ENCODE data around the gene POLR3B. TPM values are rescaled to one million over a fixed set of nuclear protein-coding genes. Genes with fewer than 3 reads are reported as not detected.

The POLR3B gene
- total and polyA plus RNA-seq, 2 experiments from 2014 or later: 8.3 to 13.7 TPM

DNA sequence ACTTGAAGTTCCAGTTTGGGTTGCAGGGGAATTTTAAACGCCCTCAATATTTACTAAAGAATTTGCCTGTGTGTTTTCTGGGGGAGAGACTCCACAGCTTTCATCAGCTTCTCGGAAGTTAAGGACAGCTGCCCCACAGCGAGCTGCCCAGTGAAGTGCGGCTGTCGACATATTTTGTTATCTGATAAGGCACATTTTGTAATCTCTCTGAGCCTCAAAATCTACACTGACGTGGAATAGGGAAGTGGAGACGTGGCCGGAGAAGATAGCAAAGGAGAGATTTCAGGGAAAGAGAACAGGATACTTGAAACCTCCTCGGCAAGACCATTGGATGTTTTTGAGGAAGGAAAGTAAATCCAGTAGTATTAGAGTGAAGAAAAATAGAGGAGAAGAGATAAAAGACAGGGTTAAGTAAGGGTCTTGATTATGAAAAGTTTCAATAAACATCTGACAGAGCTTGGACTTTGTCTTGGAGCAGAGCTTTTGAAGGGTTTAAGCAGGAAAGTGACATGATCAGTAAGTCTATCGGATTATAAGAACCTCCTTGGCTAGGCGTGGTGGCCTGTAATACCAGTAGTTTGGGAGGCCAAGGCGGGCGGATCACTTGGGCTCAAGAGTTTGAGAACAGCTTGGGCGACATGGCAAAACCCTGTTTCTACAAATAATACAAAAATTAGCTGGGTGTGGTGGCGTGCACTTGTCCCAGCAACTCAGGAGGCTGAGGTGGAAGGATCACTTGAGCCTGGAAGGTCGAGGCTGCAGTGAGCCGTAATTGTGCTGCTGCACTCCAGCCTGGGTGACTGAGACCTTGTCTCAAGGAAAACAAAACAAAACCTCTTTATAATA is 1.1 kb downstream of the POLR3B start:
- H3K4me3 ChIP-seq: peak overlapping the region; percentile 82
- in situ Hi-C loops (cut with MboI): no loop called here
- peak; percentile 29 for DNase-seq
- peak overlapping the region; percentile 94 for H3K27ac ChIP-seq
- TF ChIP-seq EZH2 (IDR thresholded peaks at IDR 0.05; ENCODE audit: insufficient read depth, poor library complexity, severe bottlenecking): no peak
- TF ChIP-seq EZH2phosphoT487 (IDR thresholded peaks at IDR 0.05; ENCODE audit: insufficient read depth, low read depth): no peak
- peaks cover 23% of the 10 kb centered on the region for H3F3A ChIP-seq (ENCODE audit: insufficient read depth)
- H3K36me3 ChIP-seq (ENCODE audit: low read depth): no peaks in the 10 kb centered on the region
- H3K9ac ChIP-seq: peak overlapping the region; percentile 85
- peaks cover 50% of the 10 kb centered on the region for H3K79me2 ChIP-seq (ENCODE audit: insufficient read depth)
- WGBS, 2 experiments (ENCODE audit: low coverage in 1 of 2, low lambda C conversion rate in 2 of 2, missing lambda C conversion rate in 2 of 2): 31 to 32% methylated on average over 17 of the region's 17 CpGs
- no peaks in the 10 kb centered on the region for H3K9me3 ChIP-seq (ENCODE audit: low read depth)
- H4K20me1 ChIP-seq (ENCODE audit: insufficient read depth): no peaks in the 10 kb centered on the region
- peak overlapping the region; percentile 90 for H2AFZ ChIP-seq
- H3K4me2 ChIP-seq (ENCODE audit: unreplicated experiment): peak overlapping the region; percentile 98
- no peaks in the 10 kb centered on the region for H3K27me3 ChIP-seq (replicated peaks; ENCODE audit: insufficient read depth)
- H3K4me1 ChIP-seq (ENCODE audit: insufficient read depth): peaks cover 7% of the 10 kb centered on the region; the same call in 1 of the 2 replicates
- H3K9me2 ChIP-seq (ENCODE audit: insufficient read depth): no peaks in the 10 kb centered on the region

DNA sequence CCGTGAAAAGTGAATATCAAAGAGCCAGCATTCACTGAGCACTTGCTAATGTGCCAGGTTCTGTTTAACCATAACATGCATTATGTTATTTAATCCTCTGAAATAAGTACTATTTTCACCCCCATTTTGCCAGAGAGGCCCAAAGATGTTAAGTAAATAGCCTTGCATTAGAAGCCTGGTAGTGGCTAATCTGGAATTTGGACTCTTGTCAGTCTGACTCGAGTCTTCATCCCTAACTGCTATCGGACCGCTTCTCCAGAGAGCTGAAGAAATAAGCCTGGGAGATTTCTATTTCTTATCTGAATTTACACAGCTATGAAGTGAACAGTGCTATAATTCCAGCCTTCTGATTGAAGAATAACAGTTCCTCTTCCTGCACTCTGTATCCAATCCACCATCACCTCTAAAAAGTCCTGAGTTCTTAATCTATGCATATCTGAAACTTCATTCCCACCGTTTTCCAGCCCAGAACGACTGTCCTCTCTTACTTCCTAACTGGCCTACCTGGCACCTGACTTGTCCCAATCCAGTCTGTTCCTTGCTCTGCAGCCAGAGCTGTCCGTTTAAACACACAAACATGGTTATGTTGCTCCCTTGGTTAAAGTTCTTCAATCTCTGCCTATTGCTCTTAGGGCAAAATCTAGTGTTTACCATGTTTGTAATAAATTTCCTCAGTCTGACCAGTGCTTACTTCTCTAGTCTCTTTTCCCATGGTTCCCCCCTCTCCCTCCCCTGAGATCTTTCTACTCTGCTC is 2.3 kb downstream of the POLR3B start:
- peaks cover 60% of the 10 kb centered on the region for H3K79me2 ChIP-seq (ENCODE audit: insufficient read depth)
- H3F3A ChIP-seq (ENCODE audit: insufficient read depth): peaks cover 23% of the 10 kb centered on the region
- no peak for TF ChIP-seq EZH2 (IDR thresholded peaks at IDR 0.05; ENCODE audit: insufficient read depth, poor library complexity, severe bottlenecking)
- no peak for TF ChIP-seq EZH2phosphoT487 (IDR thresholded peaks at IDR 0.05; ENCODE audit: insufficient read depth, low read depth)
- H3K9ac ChIP-seq: no peak overlapping the region
- H3K4me3 ChIP-seq: no peak overlapping the region
- H3K9me2 ChIP-seq (ENCODE audit: insufficient read depth): no peaks in the 10 kb centered on the region
- no peaks in the 10 kb centered on the region for H4K20me1 ChIP-seq (ENCODE audit: insufficient read depth)
- 89 to 90% methylated on average over 7 of the region's 7 CpGs for WGBS, 2 experiments (ENCODE audit: low coverage in 1 of 2, low lambda C conversion rate in 2 of 2, missing lambda C conversion rate in 2 of 2)
- H3K9me3 ChIP-seq (ENCODE audit: low read depth): no peaks in the 10 kb centered on the region
- DNase-seq: no peak
- H3K36me3 ChIP-seq (ENCODE audit: low read depth): no peaks in the 10 kb centered on the region
- H3K4me1 ChIP-seq (ENCODE audit: insufficient read depth): peaks cover 7% of the 10 kb centered on the region; the same call in 1 of the 2 replicates
- no peak overlapping the region for H2AFZ ChIP-seq
- H3K27ac ChIP-seq: no peak overlapping the region
- H3K27me3 ChIP-seq (replicated peaks; ENCODE audit: insufficient read depth): no peaks in the 10 kb centered on the region
- no peak overlapping the region for H3K4me2 ChIP-seq (ENCODE audit: unreplicated experiment)
- in situ Hi-C loops (cut with MboI): no loop called here

DNA sequence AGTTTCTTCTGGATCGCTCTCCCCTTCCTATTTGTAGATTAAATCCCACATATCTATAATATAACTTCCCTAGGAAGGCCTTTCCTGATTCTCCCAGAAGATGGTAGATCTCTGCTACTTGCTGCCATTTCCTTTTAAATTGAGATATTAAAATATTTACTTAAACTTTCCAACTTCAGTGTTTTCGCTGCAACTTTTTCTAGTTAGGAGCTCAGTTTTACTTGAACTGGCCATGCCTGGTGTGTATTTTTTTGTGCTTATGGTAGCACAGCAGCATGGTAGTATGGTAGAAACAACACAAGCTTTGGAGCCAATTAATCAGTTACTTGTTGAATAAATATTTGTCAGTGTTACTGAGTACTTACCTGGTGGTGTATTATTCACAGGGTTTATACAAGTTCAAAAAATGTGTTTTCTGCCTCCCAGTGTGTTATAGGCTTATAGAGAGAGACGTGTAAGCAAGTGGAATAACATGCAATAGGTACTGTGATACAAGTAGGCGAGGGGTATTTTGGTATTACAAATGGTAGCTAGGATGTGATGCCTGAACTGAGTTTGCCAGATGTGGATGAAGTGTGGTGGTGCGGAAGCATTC is 2.9 kb downstream of the POLR3B start:
- 97 to 98% methylated on average over 5 of the region's 5 CpGs for WGBS, 2 experiments (ENCODE audit: low coverage in 1 of 2, low lambda C conversion rate in 2 of 2, missing lambda C conversion rate in 2 of 2)
- no peaks in the 10 kb centered on the region for H4K20me1 ChIP-seq (ENCODE audit: insufficient read depth)

DNA sequence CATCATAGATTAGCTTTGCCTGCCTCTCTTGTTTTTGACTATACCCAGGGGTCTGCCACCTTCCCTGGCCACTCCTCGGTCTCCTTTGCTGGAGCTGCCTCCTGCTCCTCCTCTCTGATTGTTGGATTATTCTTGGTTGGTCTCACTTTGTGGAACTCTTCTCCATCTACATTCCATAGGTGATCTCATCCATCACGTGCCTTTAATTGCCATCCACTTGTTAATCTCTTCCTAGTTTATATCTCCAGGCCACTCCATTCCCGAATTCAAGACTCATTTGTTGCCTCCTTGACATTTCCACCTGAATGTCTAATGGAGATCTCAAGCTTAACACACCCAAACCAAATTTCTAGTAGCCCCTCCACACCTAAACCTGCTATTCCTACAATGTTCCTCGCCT is 5.4 kb downstream of the POLR3B start:
- in situ Hi-C loops (cut with MboI): no loop called here
- H3K27me3 ChIP-seq (replicated peaks; ENCODE audit: insufficient read depth): no peaks in the 10 kb centered on the region
- H3F3A ChIP-seq (ENCODE audit: insufficient read depth): peaks cover 15% of the 10 kb centered on the region
- H3K4me2 ChIP-seq (ENCODE audit: unreplicated experiment): no peak overlapping the region
- no peak for DNase-seq
- H3K4me1 ChIP-seq (ENCODE audit: insufficient read depth): peaks cover 7% of the 10 kb centered on the region; the same call in 1 of the 2 replicates
- H3K79me2 ChIP-seq (ENCODE audit: insufficient read depth): peaks cover 60% of the 10 kb centered on the region
- no peak overlapping the region for H2AFZ ChIP-seq
- H3K9ac ChIP-seq: no peak overlapping the region
- TF ChIP-seq EZH2phosphoT487 (IDR thresholded peaks at IDR 0.05; ENCODE audit: insufficient read depth, low read depth): no peak
- no peak for TF ChIP-seq EZH2 (IDR thresholded peaks at IDR 0.05; ENCODE audit: insufficient read depth, poor library complexity, severe bottlenecking)
- 85 to 87% methylated on average over 4 of the region's 4 CpGs for WGBS, 2 experiments (ENCODE audit: low coverage in 1 of 2, low lambda C conversion rate in 2 of 2, missing lambda C conversion rate in 2 of 2)
- H3K4me3 ChIP-seq: no peak overlapping the region
- H4K20me1 ChIP-seq (ENCODE audit: insufficient read depth): no peaks in the 10 kb centered on the region
- no peaks in the 10 kb centered on the region for H3K9me2 ChIP-seq (ENCODE audit: insufficient read depth)
- H3K9me3 ChIP-seq (ENCODE audit: low read depth): no peaks in the 10 kb centered on the region
- no peak overlapping the region for H3K27ac ChIP-seq
- H3K36me3 ChIP-seq (ENCODE audit: low read depth): 0 out of 2 replicates have a peak, but pooled peaks cover 7% of the 10 kb centered on the region

More for the DNA sequence above, 2.9 kb downstream of the POLR3B start:
- Histone ChIP-seq H3K4me2 (ENCODE audit: unreplicated experiment) (no peak overlapping the region), H2AFZ (no peak overlapping the region), H3K36me3 (ENCODE audit: low read depth) (no peaks in the 10 kb centered on the region), H3K9me3 (ENCODE audit: low read depth) (no peaks in the 10 kb centered on the region), H3K9me2 (ENCODE audit: insufficient read depth) (no peaks in the 10 kb centered on the region), H3K27ac (no peak overlapping the region), H3K27me3 (replicated peaks; ENCODE audit: insufficient read depth) (no peaks in the 10 kb centered on the region), H3K4me1 (ENCODE audit: insufficient read depth) (peaks cover 7% of the 10 kb centered on the region; the same call in 1 of the 2 replicates), H3K79me2 (ENCODE audit: insufficient read depth) (peaks cover 60% of the 10 kb centered on the region), H3K4me3 (no peak overlapping the region), H3K9ac (no peak overlapping the region), H3F3A (ENCODE audit: insufficient read depth) (peaks cover 23% of the 10 kb centered on the region)
- TF ChIP-seq EZH2phosphoT487 (IDR thresholded peaks at IDR 0.05; ENCODE audit: insufficient read depth, low read depth) (no peak), EZH2 (IDR thresholded peaks at IDR 0.05; ENCODE audit: insufficient read depth, poor library complexity, severe bottlenecking) (no peak)
- no peak for DNase-seq
- in situ Hi-C loops (cut with MboI): no loop called here
